BLaER1 (cell line): ENCODE data around the gene RIN3.
A peak's percentile ranks its signal among the peaks of the same experiment; 100 is the strongest.

Experiments
- H3K27ac ChIP-seq: shearing (Covaris generic); formaldehyde crosslinking; 2 replicates; pipeline ENCODE4 v1.8.1; 2022
- H3K27me3 ChIP-seq: shearing (Covaris generic); formaldehyde crosslinking; 2 replicates; pipeline ENCODE4 v1.8.1; 2022
- H3K36me3 ChIP-seq: shearing (Covaris generic); formaldehyde crosslinking; 2 replicates; pipeline ENCODE4 v1.8.1; 2022
- H3K4me1 ChIP-seq: shearing (Covaris generic); formaldehyde crosslinking; 2 replicates; pipeline ENCODE4 v1.8.1; 2022
- H3K4me2 ChIP-seq: shearing (Covaris generic); formaldehyde crosslinking; 2 replicates; pipeline ENCODE4 v1.8.1; 2022
- H3K4me3 ChIP-seq: shearing (Covaris generic); formaldehyde crosslinking; 2 replicates; pipeline ENCODE4 v1.8.1; 2022
- H3K9ac ChIP-seq: shearing (Covaris generic); formaldehyde crosslinking; 2 replicates; pipeline ENCODE4 v1.8.1; 2022
- H3K9me3 ChIP-seq: shearing (Covaris generic); formaldehyde crosslinking; 2 replicates; pipeline ENCODE4 v1.8.1; 2022
- H4K20me1 ChIP-seq: shearing (Covaris generic); formaldehyde crosslinking; 2 replicates; pipeline ENCODE4 v1.8.1; 2022
- Cebpa-rat ChIP-seq: shearing (Covaris generic); IDR thresholded peaks from 2 replicates; pipeline ENCODE4 v1.8.1; 2022

The RIN3 gene

GRCh38 chr14:92540472-92541048, 27.0 kb downstream of the RIN3 start:
- Histone ChIP-seq H4K20me1 (no peaks in the 10 kb centered on the region), H3K9me3 (no peaks in the 10 kb centered on the region), H3K4me1 (peaks cover 62% of the 10 kb centered on the region), H3K4me2 (peak overlapping the region; percentile 91), H3K9ac (peak overlapping the region; percentile 67), H3K27me3 (no peaks in the 10 kb centered on the region), H3K4me3 (peak overlapping the region; percentile 35; the same call in 1 of the 2 replicates), H3K27ac (peak overlapping the region; percentile 85), H3K36me3 (no peaks in the 10 kb centered on the region)
- TF ChIP-seq Cebpa-rat: no peak

- H3K27ac ChIP-seq: no peak overlapping the region
- H3K9ac ChIP-seq: no peak overlapping the region
- peaks cover 53% of the 10 kb centered on the region for H3K4me1 ChIP-seq
- H4K20me1 ChIP-seq: no peaks in the 10 kb centered on the region
- no peaks in the 10 kb centered on the region for H3K27me3 ChIP-seq
- TF ChIP-seq Cebpa-rat: no peak
- H3K36me3 ChIP-seq: no peaks in the 10 kb centered on the region
- peak overlapping the region; percentile 17; the same call in 1 of the 2 replicates for H3K4me2 ChIP-seq
- H3K9me3 ChIP-seq: no peaks in the 10 kb centered on the region
- no peak overlapping the region for H3K4me3 ChIP-seq
Observed at GRCh38 chr14:92542766-92543554, 29.4 kb downstream of the RIN3 start.

- no peaks in the 10 kb centered on the region for H3K9me3 ChIP-seq
- no peak for TF ChIP-seq Cebpa-rat
- no peak overlapping the region for H3K4me2 ChIP-seq
- H3K27ac ChIP-seq: no peak overlapping the region
- H3K27me3 ChIP-seq: no peaks in the 10 kb centered on the region
- no peaks in the 10 kb centered on the region for H4K20me1 ChIP-seq
- H3K4me1 ChIP-seq: peaks cover 43% of the 10 kb centered on the region
- H3K9ac ChIP-seq: no peak overlapping the region
- no peak overlapping the region for H3K4me3 ChIP-seq
- no peaks in the 10 kb centered on the region for H3K36me3 ChIP-seq
Observed at GRCh38 chr14:92544051-92544720, 30.6 kb downstream of the RIN3 start.

- Histone ChIP-seq H3K27me3 (no peaks in the 10 kb centered on the region), H3K4me2 (no peak overlapping the region), H3K27ac (no peak overlapping the region), H3K4me1 (peaks cover 43% of the 10 kb centered on the region), H3K9me3 (no peaks in the 10 kb centered on the region), H3K4me3 (no peak overlapping the region), H4K20me1 (peaks cover 7% of the 10 kb centered on the region), H3K9ac (no peak overlapping the region), H3K36me3 (no peaks in the 10 kb centered on the region)
- no peak for TF ChIP-seq Cebpa-rat
Observed at GRCh38 chr14:92546347-92547053, 32.9 kb downstream of the RIN3 start.

GRCh38 chr14:92549105-92549858, 35.7 kb downstream of the RIN3 start:
- Histone ChIP-seq H3K9me3 (no peaks in the 10 kb centered on the region), H3K9ac (0 out of 2 replicates have a peak overlapping the region, but pooled peaks have one; percentile 3), H3K27ac (no peak overlapping the region), H3K4me3 (no peak overlapping the region), H3K4me2 (peak overlapping the region; percentile 69), H4K20me1 (peaks cover 32% of the 10 kb centered on the region), H3K27me3 (no peaks in the 10 kb centered on the region), H3K4me1 (peaks cover 54% of the 10 kb centered on the region), H3K36me3 (no peaks in the 10 kb centered on the region)
- TF ChIP-seq Cebpa-rat: no peak

- peaks cover 32% of the 10 kb centered on the region for H4K20me1 ChIP-seq
- no peak overlapping the region for H3K27ac ChIP-seq
- H3K4me3 ChIP-seq: no peak overlapping the region
- peak overlapping the region; percentile 69 for H3K4me2 ChIP-seq
- no peak for TF ChIP-seq Cebpa-rat
- H3K4me1 ChIP-seq: peaks cover 59% of the 10 kb centered on the region
- 0 out of 2 replicates have a peak overlapping the region, but pooled peaks have one; percentile 3 for H3K9ac ChIP-seq
- no peaks in the 10 kb centered on the region for H3K9me3 ChIP-seq
- no peaks in the 10 kb centered on the region for H3K27me3 ChIP-seq
- no peaks in the 10 kb centered on the region for H3K36me3 ChIP-seq
Observed at GRCh38 chr14:92549859-92550230, 36.3 kb downstream of the RIN3 start.

GRCh38 chr14:92551044-92551841, 37.7 kb downstream of the RIN3 start:
- TF ChIP-seq Cebpa-rat: no peak
- Histone ChIP-seq H3K4me3 (no peak overlapping the region), H3K4me2 (peak overlapping the region; percentile 69), H3K9ac (no peak overlapping the region), H3K27ac (no peak overlapping the region), H3K9me3 (no peaks in the 10 kb centered on the region), H4K20me1 (peaks cover 32% of the 10 kb centered on the region), H3K27me3 (no peaks in the 10 kb centered on the region), H3K36me3 (no peaks in the 10 kb centered on the region), H3K4me1 (peaks cover 73% of the 10 kb centered on the region)

GRCh38 chr14:92552066-92552465, 38.5 kb downstream of the RIN3 start:
- peaks cover 82% of the 10 kb centered on the region for H3K4me1 ChIP-seq

More at GRCh38 chr14:92552066-92552465, 38.5 kb downstream of the RIN3 start:
- no peak overlapping the region for H3K9ac ChIP-seq
- H3K36me3 ChIP-seq: peaks cover 3% of the 10 kb centered on the region; the same call in 1 of the 2 replicates
- H3K4me2 ChIP-seq: peak overlapping the region; percentile 69
- H4K20me1 ChIP-seq: peaks cover 32% of the 10 kb centered on the region
- no peaks in the 10 kb centered on the region for H3K9me3 ChIP-seq
- no peaks in the 10 kb centered on the region for H3K27me3 ChIP-seq
- H3K27ac ChIP-seq: no peak overlapping the region
- no peak overlapping the region for H3K4me3 ChIP-seq
- TF ChIP-seq Cebpa-rat: no peak
